Mesendoderm (in vitro differentiated cells): ENCODE results near the gene PROZ.

Experiments
- DNase-seq: peaks from one replicate; pipeline ENCODE4 v3.0.0; 2013
- H2AK5ac ChIP-seq: 2 replicates; pipeline ENCODE4 v1.6.1; 2013; ENCODE audit warnings: low read length, inconsistent platforms
- H2BK120ac ChIP-seq: 2 replicates; pipeline ENCODE4 v1.6.1; 2013; ENCODE audit warnings: low read depth, mild to moderate bottlenecking, low read length, moderate library complexity, mixed read lengths
- H2BK15ac ChIP-seq: replicated peaks from 2 replicates; pipeline ENCODE4 v1.6.1; 2013; ENCODE audit warnings: low read depth, mild to moderate bottlenecking, moderate library complexity
- H2BK5ac ChIP-seq: 2 replicates; pipeline ENCODE4 v1.6.1; 2013; ENCODE audit warnings: low read length, inconsistent platforms
- H3K18ac ChIP-seq: 2 replicates; pipeline ENCODE4 v1.6.1; 2013; ENCODE audit warnings: mild to moderate bottlenecking, low read length, mixed read lengths
- H3K23ac ChIP-seq: one replicate; pipeline ENCODE4 v1.6.1; 2013; ENCODE audit warnings: low read length
- H3K27ac ChIP-seq: 2 replicates; pipeline ENCODE4 v1.5.1; 2013; ENCODE audit warnings: low read depth, mild to moderate bottlenecking, inconsistent platforms, low read length, moderate library complexity
- H3K27me3 ChIP-seq: 2 replicates; pipeline ENCODE4 v1.6.1; 2013; ENCODE audit warnings: low read length, control low read depth, mild to moderate bottlenecking, inconsistent platforms; ENCODE audit not compliant: insufficient read depth, poor library complexity
- H3K36me3 ChIP-seq: 2 replicates; pipeline ENCODE4 v1.6.1; 2013; ENCODE audit warnings: low read length, inconsistent platforms; ENCODE audit not compliant: control insufficient read depth, insufficient read depth
- H3K4ac ChIP-seq: one replicate; pipeline ENCODE4 v1.6.1; 2013; ENCODE audit warnings: low read depth, mild to moderate bottlenecking, low read length, moderate library complexity
- H3K4me1 ChIP-seq: 2 replicates; pipeline ENCODE4 v1.6.1; 2013; ENCODE audit warnings: low read depth, low read length, inconsistent platforms; ENCODE audit not compliant: control insufficient read depth
- H3K4me2 ChIP-seq: 2 replicates; pipeline ENCODE4 v1.6.1; 2013; ENCODE audit warnings: low read length
- H3K4me3 ChIP-seq: 2 replicates; pipeline ENCODE4 v1.5.1; 2013; ENCODE audit warnings: mild to moderate bottlenecking, low read length
- H3K56ac ChIP-seq: one replicate; pipeline ENCODE4 v1.6.1; 2013; ENCODE audit warnings: low read length
- H3K79me1 ChIP-seq: 2 replicates; pipeline ENCODE4 v1.6.1; 2013; ENCODE audit warnings: low read length, inconsistent platforms
- H3K79me2 ChIP-seq: 2 replicates; pipeline ENCODE4 v1.6.1; 2013; ENCODE audit warnings: mild to moderate bottlenecking, low read length; ENCODE audit not compliant: control insufficient read depth, insufficient read depth
- H3K9ac ChIP-seq: 2 replicates; pipeline ENCODE4 v1.6.1; 2013; ENCODE audit warnings: low read length, inconsistent platforms
- H4K5ac ChIP-seq: one replicate; pipeline ENCODE4 v1.6.1; 2013; ENCODE audit warnings: low read length
- H4K8ac ChIP-seq: one replicate; pipeline ENCODE4 v1.6.1; 2013; ENCODE audit warnings: low read depth, mild to moderate bottlenecking, control low read depth, low read length, moderate library complexity
- WGBS: extraction: QIAGEN DNeasy Blood & Tissue Kit; methylation state at CpG from one replicate; pipeline ENCODE4 v1.1.7; 2013; ENCODE audit warnings: low lambda C conversion rate, missing lambda C conversion rate; ENCODE audit not compliant: insufficient coverage; ENCODE audit errors: extremely low coverage; 5-methylcytosine and 5-hydroxymethylcytosine counted together

The PROZ gene

DNA sequence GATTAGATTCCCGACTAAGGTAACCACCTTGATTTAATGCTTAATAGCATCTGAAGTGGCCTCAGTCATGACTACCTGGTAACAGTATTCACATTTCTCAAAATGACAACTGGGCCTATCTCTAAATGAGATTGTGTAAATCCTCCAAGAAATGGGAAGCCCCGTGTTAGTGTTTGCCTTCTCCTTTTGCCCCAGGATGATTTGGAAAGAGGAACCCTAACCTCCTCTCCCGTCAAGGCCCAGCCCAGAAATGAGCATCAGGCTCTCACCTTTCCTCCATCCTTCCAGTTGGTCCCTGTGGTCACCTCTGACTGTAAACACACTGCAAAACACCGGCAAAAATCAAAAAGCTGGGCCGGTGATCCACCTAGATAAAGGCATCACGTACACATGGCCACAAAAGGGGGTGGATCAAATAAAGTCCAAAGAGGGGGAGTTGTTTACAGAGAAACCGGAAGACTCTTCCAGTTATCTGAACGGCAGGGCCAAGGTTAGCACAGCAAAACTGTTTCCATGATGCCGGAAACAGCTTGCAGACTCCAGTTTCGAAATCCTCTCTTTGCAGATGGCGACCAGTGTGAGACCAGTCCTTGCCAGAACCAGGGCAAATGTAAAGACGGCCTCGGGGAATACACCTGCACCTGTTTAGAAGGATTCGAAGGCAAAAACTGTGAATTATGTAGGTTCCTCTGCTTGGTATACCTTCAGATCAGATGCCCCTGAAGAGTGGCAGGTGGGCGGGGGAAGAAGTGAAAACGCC is 19.5 kb upstream of the PROZ start:
- H3K56ac ChIP-seq: no peak overlapping the region
- H3K27ac ChIP-seq: no peak overlapping the region
- no peak overlapping the region for H3K18ac ChIP-seq
- no peak overlapping the region for H2BK5ac ChIP-seq
- no peak overlapping the region for H4K8ac ChIP-seq
- no peak overlapping the region for H4K5ac ChIP-seq
- H3K23ac ChIP-seq: no peak overlapping the region
- H3K4me3 ChIP-seq: no peak overlapping the region
- H2BK15ac ChIP-seq: no peak overlapping the region
- WGBS: no CpG with 5 or more reads among the region's 16 CpGs
- H2AK5ac ChIP-seq: no peak overlapping the region
- H3K27me3 ChIP-seq: no peaks in the 10 kb centered on the region
- H3K4me1 ChIP-seq: no peaks in the 10 kb centered on the region
- no peak overlapping the region for H3K4ac ChIP-seq
- H3K9ac ChIP-seq: no peak overlapping the region
- no peak overlapping the region for H2BK120ac ChIP-seq
- no peaks in the 10 kb centered on the region for H3K79me1 ChIP-seq
- H3K79me2 ChIP-seq: no peaks in the 10 kb centered on the region
- no peak for DNase-seq
- no peak overlapping the region for H3K4me2 ChIP-seq
- H3K36me3 ChIP-seq: no peaks in the 10 kb centered on the region

DNA sequence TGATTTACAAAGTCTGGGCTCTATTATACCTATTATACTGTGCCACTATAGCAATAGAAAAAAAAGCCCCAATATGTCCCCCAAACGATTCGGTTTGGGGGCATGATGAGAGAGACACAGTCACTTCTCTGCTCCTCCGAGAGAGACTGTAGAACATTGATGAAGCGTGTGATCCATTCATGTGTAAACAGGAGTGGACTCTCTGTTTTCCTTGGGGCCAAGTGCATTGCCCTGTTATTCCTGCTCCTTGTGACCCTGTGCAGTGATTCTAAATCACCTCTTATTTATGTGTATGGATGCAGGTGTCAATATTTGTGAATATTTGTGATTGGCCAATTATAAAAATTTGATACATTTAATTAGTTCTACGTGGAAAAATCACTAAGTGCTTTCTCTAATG is 18.9 kb upstream of the PROZ start:
- Histone ChIP-seq H3K27me3 (no peaks in the 10 kb centered on the region), H3K18ac (no peak overlapping the region), H3K4me3 (no peak overlapping the region), H3K4me2 (no peak overlapping the region), H2BK5ac (no peak overlapping the region), H3K27ac (no peak overlapping the region), H3K9ac (no peak overlapping the region), H2BK15ac (no peak overlapping the region), H2BK120ac (no peak overlapping the region), H3K79me1 (no peaks in the 10 kb centered on the region), H3K23ac (no peak overlapping the region), H4K5ac (no peak overlapping the region), H3K56ac (no peak overlapping the region), H3K4me1 (no peaks in the 10 kb centered on the region), H2AK5ac (no peak overlapping the region), H3K4ac (no peak overlapping the region), H3K36me3 (no peaks in the 10 kb centered on the region), H3K79me2 (no peaks in the 10 kb centered on the region), H4K8ac (no peak overlapping the region)
- no peak for DNase-seq
- WGBS: 100% methylated on average over 1 of the region's 5 CpGs

DNA sequence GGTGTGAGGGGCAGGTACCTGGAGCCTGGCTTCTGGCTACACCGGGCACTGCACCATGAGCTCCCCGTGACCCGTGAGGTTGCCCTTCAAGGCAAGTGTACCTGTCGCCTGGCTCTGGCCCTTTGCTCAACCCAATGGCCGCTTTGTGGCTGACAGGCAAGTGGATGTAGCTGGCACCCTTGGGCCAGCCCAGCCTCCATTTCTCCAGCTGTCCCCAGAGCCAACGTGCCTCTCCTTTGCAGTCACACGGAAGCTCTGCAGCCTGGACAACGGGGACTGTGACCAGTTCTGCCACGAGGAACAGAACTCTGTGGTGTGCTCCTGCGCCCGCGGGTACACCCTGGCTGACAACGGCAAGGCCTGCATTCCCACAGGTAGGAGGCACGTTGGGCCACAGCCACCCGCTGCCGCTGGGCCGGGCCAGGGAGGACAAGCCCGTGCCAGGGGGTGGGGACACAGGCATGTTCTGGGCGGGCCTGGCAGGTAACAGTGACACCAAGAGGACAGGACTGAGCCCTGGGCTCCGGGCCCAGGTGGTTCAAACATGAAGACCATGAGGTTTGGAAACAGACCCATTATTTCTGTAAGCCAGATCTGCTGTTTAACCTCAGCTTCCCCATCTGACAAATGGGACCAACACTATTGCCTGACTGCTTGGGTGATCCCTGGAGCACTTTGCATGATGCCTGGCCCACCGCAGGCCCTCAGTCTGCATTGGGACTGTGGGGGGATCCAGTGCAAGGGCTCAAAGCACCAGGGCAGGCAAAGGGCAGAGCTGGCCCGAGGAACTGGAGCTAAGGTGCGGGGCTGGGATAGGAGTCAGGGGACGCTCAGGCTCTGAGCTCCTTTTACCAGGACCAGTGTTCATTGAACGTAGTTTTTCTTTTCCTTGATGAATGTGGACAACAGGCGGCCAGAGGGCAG is 17.5 kb upstream of the PROZ start:
- H3K9ac ChIP-seq: no peak overlapping the region

DNA sequence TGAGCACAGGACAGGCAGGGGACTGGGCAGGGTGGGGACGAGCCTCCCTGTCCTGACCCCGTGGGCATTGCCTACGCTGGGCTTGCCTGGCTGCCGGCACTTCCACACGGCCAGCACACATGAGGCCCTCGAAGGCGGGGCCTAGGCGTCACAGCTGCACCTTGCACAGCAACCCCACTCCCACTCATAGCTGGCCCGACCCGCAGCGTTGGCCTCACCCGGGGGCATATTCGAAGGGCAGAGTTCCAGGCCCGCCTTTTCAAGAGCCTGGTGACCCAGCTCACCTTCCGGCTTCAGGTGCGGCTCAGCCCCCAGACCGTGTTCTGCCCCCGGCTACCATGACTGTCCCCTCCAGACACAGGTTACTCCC is 16.9 kb upstream of the PROZ start:
- Histone ChIP-seq H3K4me1 (no peaks in the 10 kb centered on the region), H2AK5ac (no peak overlapping the region), H2BK5ac (no peak overlapping the region), H3K4me3 (no peak overlapping the region), H3K18ac (no peak overlapping the region), H3K56ac (no peak overlapping the region), H3K27me3 (no peaks in the 10 kb centered on the region), H2BK15ac (no peak overlapping the region), H3K79me2 (no peaks in the 10 kb centered on the region), H3K79me1 (no peaks in the 10 kb centered on the region), H3K4me2 (no peak overlapping the region), H3K23ac (no peak overlapping the region), H3K27ac (no peak overlapping the region), H2BK120ac (no peak overlapping the region), H3K9ac (no peak overlapping the region), H3K36me3 (no peaks in the 10 kb centered on the region), H4K5ac (no peak overlapping the region), H3K4ac (no peak overlapping the region), H4K8ac (no peak overlapping the region)
- no CpG with 5 or more reads among the region's 18 CpGs for WGBS
- no peak for DNase-seq

More for the DNA sequence above, 17.5 kb upstream of the PROZ start:
- H3K4me3 ChIP-seq: no peak overlapping the region
- no peak overlapping the region for H4K5ac ChIP-seq
- H4K8ac ChIP-seq: no peak overlapping the region
- H3K27me3 ChIP-seq: no peaks in the 10 kb centered on the region
- no peak overlapping the region for H3K27ac ChIP-seq
- H3K23ac ChIP-seq: no peak overlapping the region
- no peak overlapping the region for H3K56ac ChIP-seq
- H3K79me2 ChIP-seq: no peaks in the 10 kb centered on the region
- no peaks in the 10 kb centered on the region for H3K4me1 ChIP-seq
- WGBS: no CpG with 5 or more reads among the region's 26 CpGs
- DNase-seq: no peak
- H2AK5ac ChIP-seq: no peak overlapping the region
- H3K79me1 ChIP-seq: no peaks in the 10 kb centered on the region
- H3K4me2 ChIP-seq: no peak overlapping the region
- H3K36me3 ChIP-seq: no peaks in the 10 kb centered on the region
- H3K18ac ChIP-seq: no peak overlapping the region
- H2BK15ac ChIP-seq: no peak overlapping the region
- H3K4ac ChIP-seq: no peak overlapping the region
- H2BK5ac ChIP-seq: no peak overlapping the region
- no peak overlapping the region for H2BK120ac ChIP-seq

DNA sequence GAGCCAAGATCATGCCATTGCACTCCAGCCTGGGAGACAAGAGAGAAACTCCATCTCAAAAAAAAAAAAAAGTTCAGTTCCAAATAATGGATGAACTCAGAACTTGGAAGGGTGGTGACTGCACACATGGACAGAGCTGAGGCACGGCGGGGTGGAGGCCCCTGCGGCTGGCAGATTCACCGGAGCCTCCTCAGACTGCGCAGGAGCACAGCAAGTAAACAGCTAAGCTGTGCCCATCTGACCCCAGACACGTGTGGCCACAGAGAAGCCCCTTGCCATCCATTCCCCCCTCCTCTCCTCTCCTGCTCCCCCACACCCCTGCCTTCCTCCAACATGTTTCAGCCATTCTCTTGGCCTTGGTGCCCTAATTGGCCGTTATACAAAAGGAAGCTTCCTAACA is 15.6 kb upstream of the PROZ start:
- Histone ChIP-seq H4K5ac (no peak overlapping the region), H3K27ac (no peak overlapping the region), H2BK15ac (no peak overlapping the region), H2BK5ac (no peak overlapping the region), H3K18ac (no peak overlapping the region), H3K36me3 (no peaks in the 10 kb centered on the region), H3K79me1 (no peaks in the 10 kb centered on the region), H4K8ac (no peak overlapping the region), H3K4me3 (no peak overlapping the region), H3K9ac (no peak overlapping the region), H3K4me2 (no peak overlapping the region), H3K23ac (no peak overlapping the region), H3K4me1 (no peaks in the 10 kb centered on the region), H3K27me3 (no peaks in the 10 kb centered on the region), H2AK5ac (no peak overlapping the region), H3K56ac (no peak overlapping the region), H3K4ac (no peak overlapping the region), H3K79me2 (no peaks in the 10 kb centered on the region), H2BK120ac (no peak overlapping the region)
- no CpG with 5 or more reads among the region's 7 CpGs for WGBS
- DNase-seq: no peak
